Hepatocyte (in vitro differentiated cells): Measurements from ENCODE around the gene LAMB3. TPM values are rescaled to one million over a fixed set of nuclear protein-coding genes. Genes with fewer than 3 reads are reported as not detected.

Source experiments
- DNase-seq: peaks from one replicate; pipeline ENCODE4 v3.0.0-alpha.2; 2016; ENCODE audit warnings: low spot score
- H2AFZ ChIP-seq: fragments of 200-600 bp; sonication (generic); 2 replicates; pipeline ENCODE4 v1.6.0; 2016; ENCODE audit warnings: antibody characterized with exemption, mild to moderate bottlenecking
- H3K27ac ChIP-seq: fragments of 200-600 bp; sonication (generic); 2 replicates; pipeline ENCODE4 v1.5.1; 2016; ENCODE audit warnings: mild to moderate bottlenecking
- H3K27me3 ChIP-seq: fragments of 200-600 bp; sonication (generic); 2 replicates; pipeline ENCODE4 v1.6.1; 2016
- H3K36me3 ChIP-seq: fragments of 200-600 bp; sonication (generic); replicated peaks from 2 replicates; pipeline ENCODE4 v1.5.1; 2016; ENCODE audit warnings: low read depth; ENCODE audit not compliant: insufficient read depth
- H3K4me1 ChIP-seq: fragments of 200-600 bp; sonication (generic); 2 replicates; pipeline ENCODE4 v1.5.1; 2016; ENCODE audit warnings: mild to moderate bottlenecking, moderate library complexity; ENCODE audit not compliant: insufficient read depth
- H3K4me2 ChIP-seq: fragments of 200-600 bp; sonication (generic); 2 replicates; pipeline ENCODE4 v1.6.0; 2016
- H3K4me3 ChIP-seq: fragments of 200-600 bp; sonication (generic); 2 replicates; pipeline ENCODE4 v1.5.1; 2016; ENCODE audit warnings: mild to moderate bottlenecking
- H3K79me2 ChIP-seq: fragments of 200-600 bp; sonication (generic); 2 replicates; pipeline ENCODE4 v1.6.0; 2017; ENCODE audit warnings: mild to moderate bottlenecking
- H3K9me2 ChIP-seq: fragments of 200-600 bp; sonication (generic); replicated peaks from 2 replicates; pipeline ENCODE4 v1.6.0; 2017; ENCODE audit warnings: mild to moderate bottlenecking; ENCODE audit not compliant: insufficient read depth
- H3K9me3 ChIP-seq: fragments of 200-600 bp; sonication (generic); 2 replicates; pipeline ENCODE4 v1.5.1; 2016; ENCODE audit warnings: low read depth, mild to moderate bottlenecking
- H4K20me1 ChIP-seq: fragments of 200-600 bp; sonication (generic); 2 replicates; pipeline ENCODE4 v1.6.0; 2016; ENCODE audit warnings: mild to moderate bottlenecking; ENCODE audit not compliant: insufficient read depth, poor library complexity, severe bottlenecking
- CTCF ChIP-seq: fragments of 200-600 bp; sonication (generic); IDR thresholded peaks from 2 replicates; pipeline ENCODE4 v1.5.1; 2016; ENCODE audit warnings: antibody characterized with exemption, mild to moderate bottlenecking; ENCODE audit not compliant: poor library complexity
- EZH2 ChIP-seq: fragments of 200-600 bp; sonication (generic); IDR thresholded peaks from 2 replicates; pipeline ENCODE4 v1.6.1; 2016; ENCODE audit warnings: antibody characterized with exemption, mild to moderate bottlenecking, borderline replicate concordance
- EZH2phosphoT487 ChIP-seq: fragments of 200-600 bp; sonication (generic); IDR thresholded peaks from one replicate; pipeline ENCODE4 v1.6.1; 2018; ENCODE audit warnings: antibody characterized with exemption, mild to moderate bottlenecking, low read depth, moderate library complexity; ENCODE audit not compliant: unreplicated experiment, severe bottlenecking
- WGBS: methylation state at CpG from one replicate; pipeline ENCODE4 v1.1.6; 2016; ENCODE audit warnings: low lambda C conversion rate; ENCODE audit errors: missing lambda C conversion rate; 5-methylcytosine and 5-hydroxymethylcytosine counted together
- microRNA-seq: library from miRNA; unstranded; fragments of <30 nt; microRNA quantifications from one replicate; pipeline ENCODE4, GENCODE V29; 2017
- polyA plus RNA-seq: library from polyadenylated mRNA; unstranded; fragments of >200 nt; fragmentation: Nextera tagmentation; extraction: Ambion mirVana; gene quantifications from 2 replicates; pipeline ENCODE4 v1.2.1, GENCODE V29; 2016
- total RNA-seq: library from RNA; depleted of rRNA; stranded (reverse); fragments of >200 nt; gene quantifications from 2 replicates; pipeline ENCODE4 v1.2.3, GENCODE V29; 2014

Gene LAMB3
- total and polyA plus RNA-seq, 2 experiments from 2014 or later, result 55.9 to 76.9 TPM

DNA sequence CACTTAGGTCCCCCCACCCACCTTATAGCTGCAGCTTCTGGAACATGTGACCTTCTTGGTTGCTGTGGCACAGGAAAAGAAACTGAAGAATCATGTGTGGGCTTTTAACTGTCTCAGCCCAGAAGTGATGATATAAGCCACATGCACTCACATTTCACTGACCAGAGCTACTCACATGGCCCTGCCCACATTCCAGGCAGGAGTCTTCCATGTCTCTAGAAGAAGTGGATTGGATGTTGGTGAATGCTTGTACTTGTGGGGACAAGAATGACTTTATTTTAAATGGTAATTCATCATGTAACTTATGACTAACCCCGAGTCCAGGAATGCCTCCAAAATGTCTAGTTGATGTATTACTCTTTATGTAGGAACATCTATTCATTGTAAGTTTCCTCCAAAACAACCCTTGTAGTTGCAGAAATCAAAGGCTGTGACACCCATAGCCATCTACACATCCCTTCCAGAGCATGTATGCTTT, 84.5 kb downstream of the LAMB3 start:
- Histone ChIP-seq H3K9me3 (no peaks in the 10 kb centered on the region), H2AFZ (no peak overlapping the region), H4K20me1 (no peaks in the 10 kb centered on the region), H3K4me2 (no peak overlapping the region), H3K79me2 (no peaks in the 10 kb centered on the region), H3K9me2 (no peaks in the 10 kb centered on the region), H3K27ac (no peak overlapping the region), H3K4me1 (no peaks in the 10 kb centered on the region), H3K36me3 (no peaks in the 10 kb centered on the region), H3K4me3 (no peak overlapping the region), H3K27me3 (peaks cover 6% of the 10 kb centered on the region)
- DNase-seq, result peak; percentile 14
- TF ChIP-seq EZH2 (no peak), CTCF (no peak), EZH2phosphoT487 (no peak)
- WGBS, result 67% methylated on average over 1 of the region's 1 CpG

DNA sequence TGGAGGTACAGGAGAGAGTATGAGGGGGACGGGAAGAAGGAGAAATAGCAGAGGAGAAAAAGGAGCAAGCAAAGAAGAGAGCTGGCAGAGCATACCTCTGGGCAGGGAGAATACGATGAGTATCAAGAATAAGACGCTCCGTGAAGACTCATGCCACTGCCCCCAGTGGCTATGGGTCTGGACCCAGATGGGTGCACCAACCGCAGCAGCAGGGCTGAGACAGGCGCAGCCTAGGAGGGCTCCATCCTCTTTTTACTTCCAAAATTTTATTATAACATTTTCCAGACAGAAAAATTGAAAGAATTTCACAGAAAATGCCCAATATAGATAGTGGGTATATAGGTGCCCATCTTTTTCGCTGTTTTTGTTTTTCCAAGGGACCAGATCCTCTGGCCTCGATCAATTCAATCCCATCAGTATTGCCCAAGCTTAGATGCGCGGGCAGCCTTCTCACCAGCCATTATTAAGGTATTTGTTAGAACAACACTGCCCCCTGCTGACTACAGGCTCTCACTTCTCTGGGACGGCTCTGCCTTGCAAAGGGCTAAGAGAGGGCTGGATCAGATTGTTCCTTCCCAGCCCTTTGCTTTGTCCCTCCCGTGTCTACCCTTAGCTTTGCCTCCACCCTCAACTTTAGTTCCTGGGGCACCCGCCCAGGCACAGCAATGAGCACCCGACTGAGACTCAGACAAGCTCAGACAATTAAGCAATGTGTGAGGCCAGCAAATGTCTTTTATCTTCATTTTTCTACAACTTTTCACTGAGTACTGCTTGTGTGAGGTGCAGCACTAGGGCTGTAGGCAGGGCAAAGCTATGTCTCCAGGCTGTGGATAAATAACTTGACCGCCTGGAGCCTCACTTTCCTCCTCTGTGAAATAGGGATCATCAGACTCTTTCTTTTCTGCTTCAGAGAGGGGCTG, 86.2 kb downstream of the LAMB3 start:
- DNase-seq, result peak; percentile 94
- H3K4me2 ChIP-seq, result no peak overlapping the region
- no peaks in the 10 kb centered on the region for H3K9me2 ChIP-seq
- no peak overlapping the region for H3K27ac ChIP-seq
- no peaks in the 10 kb centered on the region for H3K79me2 ChIP-seq
- TF ChIP-seq CTCF, result peak; percentile 84
- TF ChIP-seq EZH2phosphoT487, result no peak
- no peak for TF ChIP-seq EZH2
- H3K4me3 ChIP-seq, result no peak overlapping the region
- no peaks in the 10 kb centered on the region for H3K9me3 ChIP-seq
- H4K20me1 ChIP-seq, result no peaks in the 10 kb centered on the region
- no peak overlapping the region for H2AFZ ChIP-seq
- no peaks in the 10 kb centered on the region for H3K27me3 ChIP-seq
- WGBS, result 42% methylated on average over 15 of the region's 15 CpGs
- no peaks in the 10 kb centered on the region for H3K36me3 ChIP-seq
- no peaks in the 10 kb centered on the region for H3K4me1 ChIP-seq

Small RNA genes lying within 50 kb of the gene (microRNA-seq; reads per million reads assigned to microRNA genes)
- gene MIR4260, result not detected

Other genes starting within 250 kb of the LAMB3 start
- gene CAMK1G, start 68.7 kb downstream of the LAMB3 start, total RNA-seq, result 1.0 and 1.1 TPM in 2 replicates
- gene CAMK1G, start 68.7 kb downstream of the LAMB3 start, polyA plus RNA-seq, result 0.85 and 1.2 TPM in 2 replicates
- 37.0 and 38.3 TPM in 2 replicates for gene G0S2, start 23.0 kb upstream of the LAMB3 start, total RNA-seq
- gene G0S2, start 23.0 kb upstream of the LAMB3 start, polyA plus RNA-seq, result 31.5 and 32.2 TPM in 2 replicates
- gene HSD11B1, start 52.4 kb upstream of the LAMB3 start, total RNA-seq, result 1.7 and 2.1 TPM in 2 replicates
- gene HSD11B1, start 52.4 kb upstream of the LAMB3 start, polyA plus RNA-seq, result not detected in 2 replicates
- 0.13 and 0.20 TPM in 2 replicates for gene TRAF3IP3, start 103.6 kb upstream of the LAMB3 start, total RNA-seq
- 0.16 TPM in 1 of 2 replicates, not detected in the other for gene TRAF3IP3, start 103.6 kb upstream of the LAMB3 start, polyA plus RNA-seq
- 3.3 and 3.8 TPM in 2 replicates for gene C1orf74, start 132.1 kb upstream of the LAMB3 start, total RNA-seq
- gene C1orf74, start 132.1 kb upstream of the LAMB3 start, polyA plus RNA-seq, result 2.2 and 2.7 TPM in 2 replicates
- 34.2 and 35.3 TPM in 2 replicates for gene IRF6, start 153.7 kb upstream of the LAMB3 start, total RNA-seq
- gene IRF6, start 153.7 kb upstream of the LAMB3 start, polyA plus RNA-seq, result 21.3 and 31.0 TPM in 2 replicates
- gene UTP25, start 175.5 kb upstream of the LAMB3 start, total RNA-seq, result 8.0 and 8.3 TPM in 2 replicates
- 3.2 and 5.2 TPM in 2 replicates for gene UTP25, start 175.5 kb upstream of the LAMB3 start, polyA plus RNA-seq